Right ventricle myocardium superior (tissue), 1 donor: ENCODE measurements around the gene SLBP. TPM values are rescaled to one million over a fixed set of nuclear protein-coding genes. Genes with fewer than 3 reads are reported as not detected.

Experiments used
- ATAC-seq: fragments of 200-7000 bp; cut with Tn5 transposase; one replicate; pipeline ENCODE4 v1.9.1; 2020; ENCODE audit warnings: mild to moderate bottlenecking; ENCODE audit not compliant: poor library complexity
- DNase-seq: peaks from one replicate; pipeline ENCODE4 v3.0.0-alpha.2; 2020
- intact Hi-C: fragments of 100-400 bp; cut with DNase I; formaldehyde crosslinking; loops from one replicate; pipeline ENCODE4 v1.11.2; 2022
- total RNA-seq: library from RNA; stranded (reverse); fragmentation: NEBNext Ultra II Directional; extraction: Animal tissue kit (Norgen Biotek cat#: 25700); gene quantifications from one replicate; pipeline ENCODE4 v1.2.1, GENCODE V29; 2021
- donor health status: DM: no; HTN: yes; CAD: no; lungs with severe emphysema.

The SLBP gene
- total RNA-seq, 1 donor from 2014 or later: 12.6 TPM

DNA sequence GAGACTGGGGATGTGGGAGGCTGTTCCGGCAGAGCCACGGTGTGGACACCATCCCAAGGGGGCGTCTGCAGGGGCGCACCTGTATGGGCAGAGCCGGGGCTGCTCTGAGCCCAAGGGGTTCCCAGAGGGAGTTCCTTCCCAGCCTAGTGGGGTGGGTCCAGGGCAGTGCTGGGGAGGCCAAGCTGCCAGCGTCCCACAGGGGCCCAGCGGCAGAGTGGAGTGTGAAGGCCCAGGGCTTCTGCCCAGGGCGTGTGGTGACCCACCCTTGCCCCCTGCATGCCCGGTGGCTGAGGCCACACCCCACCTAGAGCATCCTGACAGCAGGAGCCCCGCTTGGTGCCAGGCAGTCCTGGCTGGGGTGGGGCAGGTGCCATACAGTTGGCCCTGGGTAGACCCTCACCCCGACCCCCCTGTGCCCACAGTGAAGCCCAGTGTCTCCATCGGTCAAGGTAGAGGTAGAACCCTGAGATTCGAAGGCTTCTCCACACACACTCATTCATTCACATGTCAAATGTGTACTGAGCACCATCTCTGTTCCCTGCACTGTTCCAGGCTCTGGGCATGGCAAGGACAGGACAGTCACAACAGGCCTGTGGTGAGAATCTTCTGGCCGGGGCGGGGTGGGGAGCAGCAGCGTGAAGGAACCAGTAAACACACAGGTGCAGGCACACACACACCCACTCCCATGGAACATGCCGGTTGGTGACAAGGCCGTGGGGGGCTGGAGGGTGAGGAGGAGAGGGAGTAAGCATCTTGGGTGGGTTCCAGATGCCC, 38.4 kb upstream of the SLBP start:
- no peak for DNase-seq
- intact Hi-C loops: no loop called here
- ATAC-seq: no peak

GRCh38 chr4:1749826-1750225, 37.7 kb upstream of the SLBP start:
- intact Hi-C loops: loop anchor here (5.0 kb wide), 1 partner anchor 62 kb away; no protein-coding TSS in a partner anchor
- no peak for DNase-seq
- no peak for ATAC-seq

- no peak for DNase-seq
- ATAC-seq: no peak
- intact Hi-C loops: loop anchor here (5.0 kb wide), 1 partner anchor 63 kb away; no protein-coding TSS in a partner anchor
These were observed 37.3 kb upstream of the SLBP start for GRCh38 chr4:1749370-1749769.

GRCh38 chr4:1748465-1748995, 36.4 kb upstream of the SLBP start:
- DNase-seq: peak; percentile 82
- intact Hi-C loops: loop anchor here (5.0 kb wide), 1 partner anchor 64 kb away; no protein-coding TSS in a partner anchor
- ATAC-seq: peak; percentile 45

DNA sequence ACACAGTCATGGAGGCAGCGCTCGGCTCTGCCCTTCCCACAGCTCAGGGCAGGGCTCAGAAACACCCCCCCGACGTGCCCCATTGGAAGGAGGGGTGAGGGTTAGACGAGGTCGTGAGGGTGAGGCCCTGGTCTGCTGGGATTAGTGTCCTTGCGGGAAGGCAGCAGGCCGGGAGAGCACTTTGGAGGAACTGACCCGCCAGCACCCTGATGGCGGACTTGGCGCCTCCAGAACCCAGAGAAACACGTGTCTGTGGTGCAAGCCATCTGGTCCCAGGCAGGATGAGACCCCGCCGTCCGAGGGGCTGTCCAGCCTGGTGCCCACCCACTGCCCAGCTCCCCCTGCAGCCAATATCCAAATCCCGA, 35.5 kb upstream of the SLBP start:
- intact Hi-C loops: loop anchor here (2.0 to 5.0 kb wide), 2 partner anchors 65 to 151 kb away; no protein-coding TSS in a partner anchor
- ATAC-seq (no peak), DNase-seq (no peak)

DNA sequence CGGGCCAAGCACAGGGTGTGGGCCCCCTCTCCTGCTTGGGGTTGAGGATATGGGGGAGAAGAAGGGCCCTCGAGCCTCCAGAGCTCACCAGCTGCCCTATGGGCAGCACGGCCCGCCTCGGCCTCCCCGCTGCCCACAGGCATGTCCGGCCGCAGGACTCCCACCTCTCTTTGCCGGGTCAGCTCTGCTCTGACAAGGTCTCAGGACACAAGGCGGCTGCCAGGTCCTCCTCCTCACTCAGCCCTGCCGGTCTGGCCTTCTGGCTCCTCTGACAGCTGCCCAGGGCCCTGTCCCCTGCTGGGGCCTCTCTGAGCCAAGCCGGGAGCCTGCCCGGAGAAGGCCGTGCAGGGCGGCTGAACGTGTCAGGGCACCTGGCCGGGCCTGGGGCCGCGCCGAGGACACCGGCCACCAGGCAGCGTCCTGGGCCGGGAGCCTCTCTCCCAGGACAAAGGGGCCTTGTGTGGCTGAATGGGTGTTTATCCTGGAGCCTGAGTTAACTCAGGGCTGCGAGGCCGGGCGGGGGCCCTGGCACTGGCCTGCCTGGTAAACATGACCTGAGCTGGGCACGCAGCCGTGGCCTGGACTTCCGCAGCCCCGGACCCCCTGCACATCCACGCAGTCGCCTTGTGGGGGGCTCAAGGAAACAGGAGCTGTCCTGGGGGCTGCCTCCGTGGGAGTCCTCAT, 34.9 kb upstream of the SLBP start:
- ATAC-seq (no peak), DNase-seq (no peak)
- intact Hi-C loops: loop anchor here (2.0 to 5.0 kb wide), 2 partner anchors 65 to 152 kb away; no protein-coding TSS in a partner anchor

- intact Hi-C loops: loop anchor here (2.0 to 5.0 kb wide), 2 partner anchors 66 to 153 kb away; no protein-coding TSS in a partner anchor
- peak; percentile 81 for DNase-seq
- ATAC-seq: peak; percentile 83
These were observed 34.2 kb upstream of the SLBP start for GRCh38 chr4:1746265-1746691.

DNA sequence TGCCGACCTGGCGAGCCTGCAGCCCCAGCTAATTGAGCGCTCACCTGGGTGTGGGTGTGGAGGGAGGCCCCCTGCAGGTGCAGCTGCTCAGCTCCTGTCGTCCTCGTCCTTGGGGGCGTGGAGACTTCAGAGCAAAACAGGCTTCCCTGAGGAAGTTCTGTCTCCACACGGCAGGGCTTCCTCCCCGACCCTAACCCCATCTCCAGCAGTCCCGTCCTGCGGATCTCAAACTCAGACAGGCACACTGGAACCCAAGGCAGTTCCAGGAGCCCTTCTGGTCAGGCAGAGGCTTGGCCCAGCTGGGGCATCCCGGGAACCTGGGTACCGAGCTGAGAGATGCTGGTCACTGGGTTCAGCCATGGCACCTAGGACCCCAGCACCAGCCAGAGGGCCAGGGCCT, 33.6 kb upstream of the SLBP start:
- ATAC-seq: no peak
- DNase-seq: no peak
- intact Hi-C loops: loop anchor here (2.0 to 5.0 kb wide), 2 partner anchors 67 to 153 kb away; no protein-coding TSS in a partner anchor

GRCh38 chr4:1745165-1745564, 33.0 kb upstream of the SLBP start:
- intact Hi-C loops: loop anchor here (5.0 kb wide), 1 partner anchor 67 kb away; no protein-coding TSS in a partner anchor
- ATAC-seq (no peak), DNase-seq (no peak)

- DNase-seq: no peak
- no peak for ATAC-seq
- intact Hi-C loops: no loop called here
These were observed 32.4 kb upstream of the SLBP start for GRCh38 chr4:1744552-1744951.

- DNase-seq: no peak
- intact Hi-C loops: no loop called here
- no peak for ATAC-seq
These were observed 31.9 kb upstream of the SLBP start for GRCh38 chr4:1743975-1744374.

- intact Hi-C loops: no loop called here
- DNase-seq (no peak), ATAC-seq (no peak)
These were observed 31.4 kb upstream of the SLBP start for GRCh38 chr4:1743551-1743950.

GRCh38 chr4:1741208-1741607, 29.1 kb upstream of the SLBP start:
- intact Hi-C loops: no loop called here
- no peak for ATAC-seq
- DNase-seq: no peak

DNA sequence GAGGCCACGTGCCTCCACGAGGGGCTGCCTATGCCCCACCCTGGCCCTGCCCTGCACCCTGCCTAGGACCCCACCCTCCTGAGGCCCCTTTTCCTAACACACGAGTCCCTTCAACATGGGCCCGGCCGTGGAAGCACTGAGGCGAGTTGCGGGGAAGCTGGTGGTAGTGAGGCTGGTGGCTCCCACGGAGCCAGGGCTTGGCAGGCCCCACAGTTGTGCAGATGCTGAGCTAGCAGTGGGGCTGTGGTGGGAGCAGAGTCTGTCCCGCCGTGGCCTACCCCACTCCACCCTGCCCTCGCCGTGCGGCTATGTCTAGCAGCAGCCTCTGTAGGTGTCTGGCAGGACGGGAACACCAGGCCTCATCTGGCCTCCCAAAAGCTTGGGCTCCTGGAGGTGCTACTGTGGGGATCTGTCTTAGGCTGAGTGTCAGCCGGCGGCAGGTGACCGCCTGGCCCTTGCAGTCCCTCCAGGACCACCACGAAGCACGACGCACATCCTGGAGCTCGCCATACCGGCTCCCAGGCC, 28.0 kb upstream of the SLBP start:
- intact Hi-C loops: no loop called here
- no peak for ATAC-seq
- no peak for DNase-seq

GRCh38 chr4:1739358-1739757, 27.2 kb upstream of the SLBP start:
- ATAC-seq (no peak), DNase-seq (no peak)
- intact Hi-C loops: no loop called here

DNA sequence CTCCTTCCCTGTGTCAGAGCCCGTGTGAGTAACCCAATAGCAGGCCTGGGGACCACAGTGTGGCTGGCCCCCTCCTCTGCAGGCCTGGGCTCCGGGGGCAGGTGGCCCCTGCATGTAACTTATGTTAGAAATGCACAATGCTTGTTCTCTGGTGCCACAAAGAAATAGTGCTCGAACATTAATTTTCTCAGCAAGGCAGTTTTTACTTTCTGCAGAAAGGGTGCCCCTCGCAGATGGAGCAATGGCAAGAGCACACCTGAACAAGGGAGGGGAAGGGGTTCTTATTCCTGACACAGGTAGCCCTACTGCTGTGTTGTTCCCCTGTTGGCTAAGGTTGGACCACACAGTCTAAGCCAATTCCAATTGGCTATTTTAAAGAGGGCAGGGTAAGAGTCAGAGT, 26.3 kb upstream of the SLBP start:
- intact Hi-C loops: no loop called here
- ATAC-seq: no peak
- DNase-seq: no peak

DNA sequence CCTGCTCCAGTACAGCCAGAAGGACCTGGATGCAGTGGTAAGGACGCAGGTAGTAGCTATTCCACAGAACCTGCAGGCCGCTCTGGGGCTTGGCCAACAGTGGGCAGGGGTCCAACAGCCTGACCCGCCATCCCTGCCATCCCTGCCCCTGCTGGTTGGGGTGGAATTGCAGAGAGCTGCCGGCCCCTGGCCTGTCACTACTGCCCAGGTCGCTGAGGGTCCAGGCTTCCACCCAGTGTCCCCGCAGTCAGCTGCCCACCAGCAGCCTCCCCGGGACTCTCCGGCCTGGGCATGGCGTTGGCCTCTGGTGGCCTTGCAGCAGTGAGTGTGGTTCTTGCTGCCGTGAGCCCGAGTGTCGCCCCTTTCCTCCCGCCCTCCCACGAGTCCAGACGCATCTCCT, 25.5 kb upstream of the SLBP start:
- no peak for DNase-seq
- no peak for ATAC-seq

GRCh38 chr4:1736812-1737211, 24.7 kb upstream of the SLBP start:
- intact Hi-C loops: no loop called here
- no peak for ATAC-seq
- DNase-seq: no peak

More for the DNA sequence above, 25.5 kb upstream of the SLBP start:
- intact Hi-C loops: no loop called here

DNA sequence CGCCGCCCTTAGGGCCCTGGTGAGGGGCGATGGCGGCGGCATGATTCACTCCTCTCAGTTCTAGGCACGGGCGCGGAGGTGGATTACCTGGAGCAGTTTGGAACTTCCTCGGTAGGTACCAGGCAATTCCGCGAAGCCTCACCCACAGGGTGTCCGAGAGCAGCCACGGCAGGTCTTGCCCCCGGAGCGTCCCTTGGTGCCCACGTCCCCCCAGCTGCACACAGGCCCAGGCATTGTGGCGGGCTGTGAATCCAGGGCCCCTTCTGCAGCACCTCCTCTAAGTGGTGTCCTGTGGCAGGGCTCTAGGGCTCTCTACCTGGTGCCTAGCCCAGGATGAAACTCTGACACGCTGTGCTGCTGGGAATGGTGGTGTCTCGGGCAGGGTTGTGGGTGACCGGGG, 23.1 kb upstream of the SLBP start:
- intact Hi-C loops: no loop called here
- ATAC-seq (no peak), DNase-seq (no peak)
